HG02938 (cell line): ENCODE results near the gene MPEG1.

Source experiments
- ATAC-seq: cut with Tn5 transposase; IDR thresholded peaks from one replicate; pipeline ENCODE4 v1.9.1; 2021; ENCODE audit warnings: mild to moderate bottlenecking, moderate library complexity; ENCODE audit not compliant: unreplicated experiment

MPEG1 gene

GRCh38 chr11:59172345-59173079 lies 40.2 kb downstream of the MPEG1 start:
- peak; percentile 27 for ATAC-seq

GRCh38 chr11:59171508-59172322 lies 41.0 kb downstream of the MPEG1 start, which contains the start of gene DTX4:
DTX4 (plus strand) TSS chr11:59172132; CDS start chr11:59172596, 464 bp downstream.
- ATAC-seq, result peak; percentile 72

GRCh38 chr11:59164028-59164427 lies 48.7 kb downstream of the MPEG1 start:
- ATAC-seq, result no peak
